HL-60 (cell line): ENCODE measurements around the gene MPHOSPH8.

Experiments used
- GABPA ChIP-seq: IDR thresholded peaks from 2 replicates; pipeline ENCODE4 v1.6.1; 2012; ENCODE audit warnings: low read depth
- POLR2AphosphoS5 ChIP-seq: IDR thresholded peaks from 2 replicates; pipeline ENCODE4 v1.6.1; 2012; ENCODE audit warnings: low read depth
- TF ChIP-seq, protein P1 (sequence below): IDR thresholded peaks from one replicate; pipeline ENCODE4 v1.5.1; 2011; ENCODE audit warnings: low read length, control low read depth, inconsistent platforms; ENCODE audit not compliant: insufficient read depth
- TF ChIP-seq, protein P2 (sequence below): IDR thresholded peaks from 2 replicates; pipeline ENCODE4 v1.6.1; 2012; ENCODE audit warnings: low read depth; ENCODE audit not compliant: insufficient replicate concordance

DNA sequence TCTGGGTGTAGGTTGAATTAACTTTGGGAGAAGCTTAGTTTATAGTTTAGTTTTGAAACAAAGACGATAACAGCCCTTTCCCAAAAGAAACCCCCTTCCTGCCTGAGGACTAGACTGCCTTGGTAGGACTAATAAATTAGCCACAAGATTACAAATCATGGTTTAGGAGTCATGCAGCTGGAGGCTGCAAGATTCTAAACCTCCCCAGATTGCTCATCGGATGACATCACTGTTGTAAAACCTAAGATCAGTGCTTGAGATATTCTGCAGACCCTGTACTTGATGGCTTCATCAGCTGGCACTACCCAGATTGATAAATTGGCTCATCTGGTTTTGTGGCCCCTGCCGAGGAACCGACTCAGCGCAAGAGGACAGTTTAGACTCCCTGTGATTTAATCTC is 35.9 kb upstream of the MPHOSPH8 start:
- TF ChIP-seq, protein P1, sequence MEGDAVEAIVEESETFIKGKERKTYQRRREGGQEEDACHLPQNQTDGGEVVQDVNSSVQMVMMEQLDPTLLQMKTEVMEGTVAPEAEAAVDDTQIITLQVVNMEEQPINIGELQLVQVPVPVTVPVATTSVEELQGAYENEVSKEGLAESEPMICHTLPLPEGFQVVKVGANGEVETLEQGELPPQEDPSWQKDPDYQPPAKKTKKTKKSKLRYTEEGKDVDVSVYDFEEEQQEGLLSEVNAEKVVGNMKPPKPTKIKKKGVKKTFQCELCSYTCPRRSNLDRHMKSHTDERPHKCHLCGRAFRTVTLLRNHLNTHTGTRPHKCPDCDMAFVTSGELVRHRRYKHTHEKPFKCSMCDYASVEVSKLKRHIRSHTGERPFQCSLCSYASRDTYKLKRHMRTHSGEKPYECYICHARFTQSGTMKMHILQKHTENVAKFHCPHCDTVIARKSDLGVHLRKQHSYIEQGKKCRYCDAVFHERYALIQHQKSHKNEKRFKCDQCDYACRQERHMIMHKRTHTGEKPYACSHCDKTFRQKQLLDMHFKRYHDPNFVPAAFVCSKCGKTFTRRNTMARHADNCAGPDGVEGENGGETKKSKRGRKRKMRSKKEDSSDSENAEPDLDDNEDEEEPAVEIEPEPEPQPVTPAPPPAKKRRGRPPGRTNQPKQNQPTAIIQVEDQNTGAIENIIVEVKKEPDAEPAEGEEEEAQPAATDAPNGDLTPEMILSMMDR: no peak
- TF ChIP-seq POLR2AphosphoS5 (no peak), GABPA (no peak)
- TF ChIP-seq, protein P2, sequence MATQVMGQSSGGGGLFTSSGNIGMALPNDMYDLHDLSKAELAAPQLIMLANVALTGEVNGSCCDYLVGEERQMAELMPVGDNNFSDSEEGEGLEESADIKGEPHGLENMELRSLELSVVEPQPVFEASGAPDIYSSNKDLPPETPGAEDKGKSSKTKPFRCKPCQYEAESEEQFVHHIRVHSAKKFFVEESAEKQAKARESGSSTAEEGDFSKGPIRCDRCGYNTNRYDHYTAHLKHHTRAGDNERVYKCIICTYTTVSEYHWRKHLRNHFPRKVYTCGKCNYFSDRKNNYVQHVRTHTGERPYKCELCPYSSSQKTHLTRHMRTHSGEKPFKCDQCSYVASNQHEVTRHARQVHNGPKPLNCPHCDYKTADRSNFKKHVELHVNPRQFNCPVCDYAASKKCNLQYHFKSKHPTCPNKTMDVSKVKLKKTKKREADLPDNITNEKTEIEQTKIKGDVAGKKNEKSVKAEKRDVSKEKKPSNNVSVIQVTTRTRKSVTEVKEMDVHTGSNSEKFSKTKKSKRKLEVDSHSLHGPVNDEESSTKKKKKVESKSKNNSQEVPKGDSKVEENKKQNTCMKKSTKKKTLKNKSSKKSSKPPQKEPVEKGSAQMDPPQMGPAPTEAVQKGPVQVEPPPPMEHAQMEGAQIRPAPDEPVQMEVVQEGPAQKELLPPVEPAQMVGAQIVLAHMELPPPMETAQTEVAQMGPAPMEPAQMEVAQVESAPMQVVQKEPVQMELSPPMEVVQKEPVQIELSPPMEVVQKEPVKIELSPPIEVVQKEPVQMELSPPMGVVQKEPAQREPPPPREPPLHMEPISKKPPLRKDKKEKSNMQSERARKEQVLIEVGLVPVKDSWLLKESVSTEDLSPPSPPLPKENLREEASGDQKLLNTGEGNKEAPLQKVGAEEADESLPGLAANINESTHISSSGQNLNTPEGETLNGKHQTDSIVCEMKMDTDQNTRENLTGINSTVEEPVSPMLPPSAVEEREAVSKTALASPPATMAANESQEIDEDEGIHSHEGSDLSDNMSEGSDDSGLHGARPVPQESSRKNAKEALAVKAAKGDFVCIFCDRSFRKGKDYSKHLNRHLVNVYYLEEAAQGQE: no peak
